GM12878 (cell line): Measurements from ENCODE around the gene GCSAM. TPM values are rescaled to one million over a fixed set of nuclear protein-coding genes. Genes with fewer than 3 reads are reported as not detected.

Experiments
- ATAC-seq: fragments of 200-7000 bp; cut with Tn5 transposase; 3 replicates; pipeline ENCODE4 v1.9.1; 2020; ENCODE audit warnings: mild to moderate bottlenecking, moderate library complexity
- BruUV-seq: library from RNA; stranded (reverse); fragments of 400-500 nt; replicated peaks from 2 replicates; lab custom pipeline; 2021; lab: Mats Ljungman, UMichigan
- CTCF ChIA-PET: fragments of 300-600 bp; sonication (Branson Sonifier 250); formaldehyde crosslinking; extraction: SDS; loops from one replicate; lab custom pipeline; 2021; ENCODE audit warnings: inconsistent platforms; lab: Yijun Ruan, JAX
- POLR2A ChIA-PET: fragments of 350-600 bp; formaldehyde crosslinking; extraction: SDS; loops from one replicate; lab custom pipeline; 2021; ENCODE audit warnings: inconsistent platforms; lab: Charles Lee
- RAD21 ChIA-PET: fragments of 300-600 bp; sonication (Branson Sonifier 250); formaldehyde crosslinking; loops from one replicate; lab custom pipeline; 2023; ENCODE audit warnings: antibody characterized with exemption; ENCODE audit not compliant: unreplicated experiment; lab: Charles Lee
- SMC1A ChIA-PET: fragments of 300-600 bp; sonication (Branson Sonifier 250); formaldehyde crosslinking; loops from one replicate; lab custom pipeline; 2023; ENCODE audit not compliant: unreplicated experiment, uncharacterized antibody; lab: Charles Lee
- DNase-seq: peaks from one replicate; pipeline ENCODE4 v3.0.0-alpha.2; 2011; ENCODE audit warnings: low read depth, low spot score
- FAIRE-seq: peaks from 3 replicates; lab custom pipeline; 2011; peaks lifted over from hg19 to GRCh38; lab: Jason Lieb, UNC
- H2AFZ ChIP-seq: 2 replicates; pipeline ENCODE4 v1.6.0; 2011; ENCODE audit warnings: low read depth, low read length, control low read depth; ENCODE audit not compliant: control insufficient read depth
- H3K27ac ChIP-seq: 2 replicates; pipeline ENCODE4 v1.5.1; 2011; ENCODE audit warnings: control low read depth; ENCODE audit not compliant: control insufficient read depth, insufficient read depth
- H3K27me3 ChIP-seq, 2 experiments: replicated peaks in 1 of 2; 2 replicates each; pipeline versions ENCODE4 v1.6.0 to v1.6.1; 2011; ENCODE audit warnings: low read length in 1 of 2; ENCODE audit not compliant: control insufficient read depth in 2 of 2, insufficient read depth in 2 of 2
- H3K36me3 ChIP-seq, 2 experiments: 2 replicates each; pipeline ENCODE4 v1.5.1; 2011; ENCODE audit warnings: low read length in 1 of 2; ENCODE audit not compliant: control insufficient read depth in 2 of 2, insufficient read depth in 2 of 2
- H3K4me1 ChIP-seq: 2 replicates; pipeline ENCODE4 v1.6.1; 2011; ENCODE audit warnings: mild to moderate bottlenecking, low read length, moderate library complexity, mixed read lengths; ENCODE audit not compliant: control insufficient read depth, insufficient read depth
- H3K4me2 ChIP-seq: 2 replicates; pipeline ENCODE4 v1.6.0; 2011; ENCODE audit warnings: control low read depth; ENCODE audit not compliant: control insufficient read depth, insufficient read depth
- H3K4me3 ChIP-seq: fragments of 200-600 bp; sonication (generic); 2 replicates; pipeline ENCODE4 v1.5.1; 2016
- H3K79me2 ChIP-seq: 2 replicates; pipeline ENCODE4 v1.6.0; 2011; ENCODE audit warnings: low read length; ENCODE audit not compliant: control insufficient read depth, insufficient read depth
- H3K9ac ChIP-seq: 2 replicates; pipeline ENCODE4 v1.8.0; 2011; ENCODE audit warnings: low read length, control low read depth, mixed read lengths; ENCODE audit not compliant: control insufficient read depth, insufficient read depth
- H3K9me3 ChIP-seq: replicated peaks from 3 replicates; pipeline ENCODE4 v1.5.1; 2011; ENCODE audit warnings: mild to moderate bottlenecking, low read length; ENCODE audit not compliant: control insufficient read depth, insufficient read depth
- H4K20me1 ChIP-seq: 2 replicates; pipeline ENCODE4 v1.6.0; 2011; ENCODE audit not compliant: control insufficient read depth, insufficient read depth
- CHD1 ChIP-seq: IDR thresholded peaks from 2 replicates; pipeline ENCODE4 v1.6.1; 2012; ENCODE audit warnings: low read depth, low read length, improper control_type of control experiment
- IKZF2 ChIP-seq, 2 experiments: fragments of 450-650 bp; IDR thresholded peaks; 2 replicates each; pipeline ENCODE4 v1.6.1; 2017; ENCODE audit warnings: mild to moderate bottlenecking in 2 of 2, moderate library complexity in 2 of 2
- KDM1A ChIP-seq: fragments of 200-600 bp; sonication (generic); IDR thresholded peaks from 2 replicates; pipeline ENCODE4 v1.6.1; 2016; ENCODE audit warnings: borderline replicate concordance
- NRF1 ChIP-seq: conservative IDR thresholded peaks from 2 replicates; pipeline ENCODE4 v1.6.1; 2011; ENCODE audit warnings: mild to moderate bottlenecking, low read depth, low read length, improper control_type of control experiment
- POLR2AphosphoS2 ChIP-seq: IDR thresholded peaks from 2 replicates; pipeline ENCODE4 v1.6.1; 2011; ENCODE audit warnings: low read depth, mild to moderate bottlenecking, low read length, improper control_type of control experiment, moderate library complexity
- POU2F2 ChIP-seq: IDR thresholded peaks from 3 replicates; pipeline ENCODE4 v1.6.1; 2011; ENCODE audit warnings: low read depth, mild to moderate bottlenecking, low read length, borderline replicate concordance
- RELA ChIP-seq: fragments of 450-650 bp; IDR thresholded peaks from 2 replicates; pipeline ENCODE4 v1.8.0; 2014; ENCODE audit warnings: borderline replicate concordance; ENCODE audit not compliant: partially characterized antibody
- RUNX3 ChIP-seq: IDR thresholded peaks from 2 replicates; pipeline ENCODE4 v1.6.1; 2012; ENCODE audit warnings: low read length, inconsistent platforms
- STAT1 ChIP-seq: fragments of 450-650 bp; conservative IDR thresholded peaks from 2 replicates; pipeline ENCODE4 v1.6.1; 2014; ENCODE audit warnings: antibody characterized with exemption, mild to moderate bottlenecking
- TAF1 ChIP-seq: IDR thresholded peaks from 2 replicates; pipeline ENCODE4 v1.6.1; 2011; ENCODE audit warnings: mild to moderate bottlenecking, low read depth, low read length, borderline replicate concordance
- TCF12 ChIP-seq: IDR thresholded peaks from 2 replicates; pipeline ENCODE4 v1.6.1; 2011; ENCODE audit warnings: low read depth, mild to moderate bottlenecking, low read length
- TCF3 ChIP-seq: IDR thresholded peaks from 2 replicates; pipeline ENCODE4 v1.6.1; 2012; ENCODE audit warnings: low read depth, mild to moderate bottlenecking, low read length, borderline replicate concordance; ENCODE audit not compliant: insufficient read depth
- ZSCAN29 ChIP-seq: fragments of 450-650 bp; IDR thresholded peaks from 2 replicates; pipeline ENCODE4 v1.6.1; 2017; ENCODE audit warnings: mild to moderate bottlenecking, moderate library complexity
- in situ Hi-C: fragments of 300-500 bp; cut with MboI; formaldehyde crosslinking; loops from 9 replicates; pipeline ENCODE4 v1.14.3; 2018; ENCODE audit warnings: mixed read lengths
- intact Hi-C: fragments of 100-400 bp; cut with micrococcal nuclease; formaldehyde crosslinking; loops from one replicate; pipeline ENCODE4 v1.14.2; 2022; ENCODE audit not compliant: unreplicated experiment
- polyA plus RNA-seq, 11 experiments: library from polyadenylated mRNA; depleted of rRNA in 4 of 11; unstranded in 6 of 11; stranded (reverse) in 5 of 11; fragments of >200 nt; fragmentation: Nextera tagmentation in 4 of 11; fragmentation: Illumina TruSeq in 1 of 11; extraction: Ambion mirVana in 4 of 11; extraction: Trizol in 1 of 11; gene quantifications; 1 replicate in 1 of 11; 2 replicates in 10 of 11; pipeline versions ENCODE4 v1.2.1 to v1.2.3, GENCODE V29; 2011 to 2016; ENCODE audit warnings: inconsistent platforms in 2 of 11, missing spikeins in 2 of 11, low read depth in 1 of 11
- total RNA-seq, 4 experiments: library from RNA; depleted of rRNA in 3 of 4; stranded (reverse); fragments of >200 nt in 3 of 4; fragmentation: Illumina TruSeq in 1 of 4; extraction: Trizol in 1 of 4; gene quantifications; 2 replicates each; pipeline versions ENCODE4 v1.2.1 to v1.2.3, GENCODE V29; 2013 to 2021
- TF ChIP-seq, protein P1 (sequence below): IDR thresholded peaks from 2 replicates; pipeline ENCODE4 v1.6.1; 2012; ENCODE audit warnings: improper control_type of control experiment, low read depth, low read length; ENCODE audit not compliant: insufficient replicate concordance
- TF ChIP-seq, protein P2 (sequence below): fragments of 450-650 bp; IDR thresholded peaks from 2 replicates; pipeline ENCODE4 v1.6.1; 2017; ENCODE audit warnings: mild to moderate bottlenecking, moderate library complexity
- TF ChIP-seq, protein P3 (sequence below): IDR thresholded peaks from 2 replicates; pipeline ENCODE4 v1.6.1; 2011; ENCODE audit warnings: borderline replicate concordance, low read depth, mild to moderate bottlenecking, moderate library complexity, mixed read lengths, low read length; ENCODE audit not compliant: insufficient read depth; ENCODE audit errors: extremely low read length

GCSAM gene
- total and polyA plus RNA-seq, 10 of the 15 experiments (the other 5 are each of a cell fraction or from before 2014, with no cell fraction given), result 81.5 to 407 (median 107) TPM

DNA sequence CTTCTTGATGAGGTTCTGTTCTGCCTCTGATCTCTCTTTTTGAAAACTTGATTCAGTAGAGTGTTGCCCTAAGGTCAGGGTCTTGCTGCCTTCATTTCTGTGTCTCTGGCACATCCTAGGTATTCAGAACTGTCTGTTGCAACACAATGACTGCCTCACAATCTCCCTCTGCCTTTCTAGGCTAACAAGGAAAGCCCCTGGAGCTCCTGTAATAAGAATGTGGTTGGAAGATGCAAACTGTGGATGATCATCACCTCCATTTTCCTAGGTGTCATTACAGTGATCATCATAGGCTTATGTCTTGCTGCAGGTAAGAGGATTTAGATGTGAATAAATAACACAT is 39.9 kb downstream of the GCSAM start:
- intact Hi-C loops, result no loop called here
- CTCF ChIA-PET, result interaction anchor here (2.0 kb wide), 1 partner anchor 201 kb away, joined by 4 read pairs; the partner anchor contains the start of gene SLC9C1
- no peak for ATAC-seq
- FAIRE-seq, result no peak
- Histone ChIP-seq H3K4me3 (no peak overlapping the region), H2AFZ (peak overlapping the region; percentile 51), H3K27me3 (peaks cover 0 to 2% of the 10 kb centered on the region in 2 experiments; a peak in 1 of 4 replicates), H4K20me1 (no peaks in the 10 kb centered on the region), H3K4me1 (peaks cover 11% of the 10 kb centered on the region), H3K9me3 (no peaks in the 10 kb centered on the region), H3K4me2 (peak overlapping the region; percentile 26; the same call in 1 of the 2 replicates), H3K9ac (no peak overlapping the region), H3K27ac (no peak overlapping the region), H3K36me3 (no peaks in the 10 kb centered on the region), H3K79me2 (no peaks in the 10 kb centered on the region)
- in situ Hi-C loops, result no loop called here
- POLR2A ChIA-PET, result no interaction called here
- RAD21 ChIA-PET, result interaction anchor here (1.2 to 1.3 kb wide), 2 partner anchors 18 to 80 kb away, joined by 3 to 4 read pairs; no protein-coding TSS in a partner anchor
- no peak for DNase-seq
- no TSS peak for BruUV-seq
- SMC1A ChIA-PET, result interaction anchor here (1.7 kb wide), 1 partner anchor 45 kb away, joined by 4 read pairs; no protein-coding TSS in a partner anchor
- TF ChIP-seq ZSCAN29 (no peak), STAT1 (no peak), NRF1 (no peak), TAF1 (no peak), CHD1 (no peak), RUNX3 (no peak), TCF3 (no peak), TCF12 (no peak), POLR2AphosphoS2 (no peak), POU2F2 (no peak), RELA (no peak), IKZF2 (IDR thresholded peaks at IDR 0.05) (no peak), KDM1A (no peak)
- TF ChIP-seq, protein P1, sequence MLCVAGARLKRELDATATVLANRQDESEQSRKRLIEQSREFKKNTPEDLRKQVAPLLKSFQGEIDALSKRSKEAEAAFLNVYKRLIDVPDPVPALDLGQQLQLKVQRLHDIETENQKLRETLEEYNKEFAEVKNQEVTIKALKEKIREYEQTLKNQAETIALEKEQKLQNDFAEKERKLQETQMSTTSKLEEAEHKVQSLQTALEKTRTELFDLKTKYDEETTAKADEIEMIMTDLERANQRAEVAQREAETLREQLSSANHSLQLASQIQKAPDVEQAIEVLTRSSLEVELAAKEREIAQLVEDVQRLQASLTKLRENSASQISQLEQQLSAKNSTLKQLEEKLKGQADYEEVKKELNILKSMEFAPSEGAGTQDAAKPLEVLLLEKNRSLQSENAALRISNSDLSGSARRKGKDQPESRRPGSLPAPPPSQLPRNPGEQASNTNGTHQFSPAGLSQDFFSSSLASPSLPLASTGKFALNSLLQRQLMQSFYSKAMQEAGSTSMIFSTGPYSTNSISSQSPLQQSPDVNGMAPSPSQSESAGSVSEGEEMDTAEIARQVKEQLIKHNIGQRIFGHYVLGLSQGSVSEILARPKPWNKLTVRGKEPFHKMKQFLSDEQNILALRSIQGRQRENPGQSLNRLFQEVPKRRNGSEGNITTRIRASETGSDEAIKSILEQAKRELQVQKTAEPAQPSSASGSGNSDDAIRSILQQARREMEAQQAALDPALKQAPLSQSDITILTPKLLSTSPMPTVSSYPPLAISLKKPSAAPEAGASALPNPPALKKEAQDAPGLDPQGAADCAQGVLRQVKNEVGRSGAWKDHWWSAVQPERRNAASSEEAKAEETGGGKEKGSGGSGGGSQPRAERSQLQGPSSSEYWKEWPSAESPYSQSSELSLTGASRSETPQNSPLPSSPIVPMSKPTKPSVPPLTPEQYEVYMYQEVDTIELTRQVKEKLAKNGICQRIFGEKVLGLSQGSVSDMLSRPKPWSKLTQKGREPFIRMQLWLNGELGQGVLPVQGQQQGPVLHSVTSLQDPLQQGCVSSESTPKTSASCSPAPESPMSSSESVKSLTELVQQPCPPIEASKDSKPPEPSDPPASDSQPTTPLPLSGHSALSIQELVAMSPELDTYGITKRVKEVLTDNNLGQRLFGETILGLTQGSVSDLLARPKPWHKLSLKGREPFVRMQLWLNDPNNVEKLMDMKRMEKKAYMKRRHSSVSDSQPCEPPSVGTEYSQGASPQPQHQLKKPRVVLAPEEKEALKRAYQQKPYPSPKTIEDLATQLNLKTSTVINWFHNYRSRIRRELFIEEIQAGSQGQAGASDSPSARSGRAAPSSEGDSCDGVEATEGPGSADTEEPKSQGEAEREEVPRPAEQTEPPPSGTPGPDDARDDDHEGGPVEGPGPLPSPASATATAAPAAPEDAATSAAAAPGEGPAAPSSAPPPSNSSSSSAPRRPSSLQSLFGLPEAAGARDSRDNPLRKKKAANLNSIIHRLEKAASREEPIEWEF, result no peak
- TF ChIP-seq, protein P2, sequence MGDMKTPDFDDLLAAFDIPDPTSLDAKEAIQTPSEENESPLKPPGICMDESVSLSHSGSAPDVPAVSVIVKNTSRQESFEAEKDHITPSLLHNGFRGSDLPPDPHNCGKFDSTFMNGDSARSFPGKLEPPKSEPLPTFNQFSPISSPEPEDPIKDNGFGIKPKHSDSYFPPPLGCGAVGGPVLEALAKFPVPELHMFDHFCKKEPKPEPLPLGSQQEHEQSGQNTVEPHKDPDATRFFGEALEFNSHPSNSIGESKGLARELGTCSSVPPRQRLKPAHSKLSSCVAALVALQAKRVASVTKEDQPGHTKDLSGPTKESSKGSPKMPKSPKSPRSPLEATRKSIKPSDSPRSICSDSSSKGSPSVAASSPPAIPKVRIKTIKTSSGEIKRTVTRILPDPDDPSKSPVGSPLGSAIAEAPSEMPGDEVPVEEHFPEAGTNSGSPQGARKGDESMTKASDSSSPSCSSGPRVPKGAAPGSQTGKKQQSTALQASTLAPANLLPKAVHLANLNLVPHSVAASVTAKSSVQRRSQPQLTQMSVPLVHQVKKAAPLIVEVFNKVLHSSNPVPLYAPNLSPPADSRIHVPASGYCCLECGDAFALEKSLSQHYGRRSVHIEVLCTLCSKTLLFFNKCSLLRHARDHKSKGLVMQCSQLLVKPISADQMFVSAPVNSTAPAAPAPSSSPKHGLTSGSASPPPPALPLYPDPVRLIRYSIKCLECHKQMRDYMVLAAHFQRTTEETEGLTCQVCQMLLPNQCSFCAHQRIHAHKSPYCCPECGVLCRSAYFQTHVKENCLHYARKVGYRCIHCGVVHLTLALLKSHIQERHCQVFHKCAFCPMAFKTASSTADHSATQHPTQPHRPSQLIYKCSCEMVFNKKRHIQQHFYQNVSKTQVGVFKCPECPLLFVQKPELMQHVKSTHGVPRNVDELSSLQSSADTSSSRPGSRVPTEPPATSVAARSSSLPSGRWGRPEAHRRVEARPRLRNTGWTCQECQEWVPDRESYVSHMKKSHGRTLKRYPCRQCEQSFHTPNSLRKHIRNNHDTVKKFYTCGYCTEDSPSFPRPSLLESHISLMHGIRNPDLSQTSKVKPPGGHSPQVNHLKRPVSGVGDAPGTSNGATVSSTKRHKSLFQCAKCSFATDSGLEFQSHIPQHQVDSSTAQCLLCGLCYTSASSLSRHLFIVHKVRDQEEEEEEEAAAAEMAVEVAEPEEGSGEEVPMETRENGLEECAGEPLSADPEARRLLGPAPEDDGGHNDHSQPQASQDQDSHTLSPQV, result no peak
- TF ChIP-seq, protein P3, sequence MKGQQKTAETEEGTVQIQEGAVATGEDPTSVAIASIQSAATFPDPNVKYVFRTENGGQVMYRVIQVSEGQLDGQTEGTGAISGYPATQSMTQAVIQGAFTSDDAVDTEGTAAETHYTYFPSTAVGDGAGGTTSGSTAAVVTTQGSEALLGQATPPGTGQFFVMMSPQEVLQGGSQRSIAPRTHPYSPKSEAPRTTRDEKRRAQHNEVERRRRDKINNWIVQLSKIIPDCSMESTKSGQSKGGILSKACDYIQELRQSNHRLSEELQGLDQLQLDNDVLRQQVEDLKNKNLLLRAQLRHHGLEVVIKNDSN, result no peak
